Common myeloid progenitor, CD34-positive (primary cell): Measurements from ENCODE around the gene PPP2R5E.

ENCODE experiments used
- CTCF ChIA-PET: fragments of 350-600 bp; sonication (Branson Sonifier 250); formaldehyde crosslinking; loops from one replicate; lab custom pipeline; 2021; ENCODE audit warnings: antibody characterized with exemption; lab: Charles Lee
- POLR2A ChIA-PET: fragments of 350-600 bp; sonication (Branson Sonifier 250); formaldehyde crosslinking; loops from one replicate; lab custom pipeline; 2021; ENCODE audit warnings: antibody characterized with exemption; lab: Charles Lee
- DNase-seq, 3 donors: peaks; one replicate each; pipeline versions ENCODE4 v3.0.0 to v3.0.0-alpha.2; 2013
- H3K27ac ChIP-seq, 2 experiments: 1 replicate in 1 of 2; 2 replicates in 1 of 2; pipeline ENCODE4 v1.7.0; 2013; ENCODE audit warnings: inconsistent platforms in 2 of 2, low read length in 2 of 2, mild to moderate bottlenecking in 2 of 2, low read depth in 1 of 2, moderate library complexity in 1 of 2; ENCODE audit not compliant: severe bottlenecking in 2 of 2, insufficient read depth in 1 of 2, poor library complexity in 1 of 2
- H3K27me3 ChIP-seq, 5 experiments: replicated peaks in 2 of 5; 1 replicate in 3 of 5; 2 replicates in 2 of 5; pipeline versions ENCODE4 v1.6.1 to v1.7.0; 2013; ENCODE audit warnings: low read length in 4 of 5, mild to moderate bottlenecking in 2 of 5, moderate library complexity in 2 of 5, inconsistent platforms in 1 of 5; ENCODE audit not compliant: insufficient read depth in 5 of 5, control insufficient read depth in 4 of 5
- H3K36me3 ChIP-seq, 4 experiments: 1 replicate in 2 of 4; 2 replicates in 2 of 4; pipeline versions ENCODE4 v1.6.1 to v1.7.0; 2013; ENCODE audit warnings: low read length in 3 of 4, control low read depth in 1 of 4, mild to moderate bottlenecking in 1 of 4; ENCODE audit not compliant: control insufficient read depth in 4 of 4, insufficient read depth in 4 of 4
- H3K4me1 ChIP-seq, 4 experiments: 1 replicate in 3 of 4; 2 replicates in 1 of 4; pipeline versions ENCODE4 v1.6.1 to v1.7.1; 2013; ENCODE audit warnings: low read length in 3 of 4, mild to moderate bottlenecking in 3 of 4, control low read depth in 1 of 4, inconsistent platforms in 1 of 4, moderate library complexity in 1 of 4; ENCODE audit not compliant: control insufficient read depth in 4 of 4, insufficient read depth in 4 of 4; ENCODE audit errors: control extremely low read depth in 1 of 4
- H3K4me3 ChIP-seq, 7 experiments: 1 replicate in 4 of 7; 2 replicates in 3 of 7; pipeline versions ENCODE4 v1.5.1 to v1.7.0; 2013; ENCODE audit warnings: mild to moderate bottlenecking in 7 of 7, low read length in 6 of 7, moderate library complexity in 6 of 7, inconsistent platforms in 2 of 7, low read depth in 2 of 7, control low read depth in 1 of 7; ENCODE audit not compliant: insufficient read depth in 4 of 7, control insufficient read depth in 1 of 7; ENCODE audit errors: extremely low read depth in 1 of 7
- H3K9me3 ChIP-seq, 5 experiments: 1 replicate in 4 of 5; 2 replicates in 1 of 5; pipeline versions ENCODE4 v1.6.1 to v1.7.1; 2013; ENCODE audit warnings: low read length in 4 of 5, mild to moderate bottlenecking in 2 of 5, inconsistent platforms in 1 of 5, low read depth in 1 of 5, moderate library complexity in 1 of 5; ENCODE audit not compliant: control insufficient read depth in 4 of 5, insufficient read depth in 2 of 5; ENCODE audit errors: control extremely low read depth in 1 of 5
- WGBS: methylation state at CpG from one replicate; pipeline ENCODE4 v1.1.5; 2013; ENCODE audit not compliant: insufficient coverage; 5-methylcytosine and 5-hydroxymethylcytosine counted together

PPP2R5E gene

GRCh38 chr14:63357841-63358240 is 185.3 kb downstream of the PPP2R5E start:
- H3K4me3 ChIP-seq: no peak overlapping the region
- H3K4me1 ChIP-seq: no peaks in the 10 kb centered on the region
- DNase-seq: no peak
- no peaks in the 10 kb centered on the region for H3K36me3 ChIP-seq
- peaks cover 0 to 6% (median 0%) of the 10 kb centered on the region in 5 experiments for H3K27me3 ChIP-seq
- H3K9me3 ChIP-seq: peaks cover 0 to 3% (median 0%) of the 10 kb centered on the region in 5 experiments
- ChIA-PET CTCF (no interaction called here), POLR2A (no interaction called here)
- 96% methylated on average over 5 of the region's 7 CpGs for WGBS
- H3K27ac ChIP-seq: no peak overlapping the region

GRCh38 chr14:63345826-63346225 is 197.4 kb downstream of the PPP2R5E start:
- ChIA-PET POLR2A (no interaction called here), CTCF (no interaction called here)
- peaks cover 0 to 8% (median 0%) of the 10 kb centered on the region in 5 experiments for H3K27me3 ChIP-seq
- H3K4me1 ChIP-seq: no peaks in the 10 kb centered on the region
- H3K27ac ChIP-seq: no peak overlapping the region
- peaks cover 0 to 2% (median 0%) of the 10 kb centered on the region in 5 experiments for H3K9me3 ChIP-seq
- WGBS: 59% methylated on average over 3 of the region's 3 CpGs
- no peak for DNase-seq
- no peaks in the 10 kb centered on the region for H3K36me3 ChIP-seq
- no peak overlapping the region for H3K4me3 ChIP-seq

GRCh38 chr14:63344336-63344735 is 198.8 kb downstream of the PPP2R5E start:
- Histone ChIP-seq H3K4me3 (no peak overlapping the region), H3K27ac (no peak overlapping the region), H3K9me3 (peaks cover 0 to 2% (median 0%) of the 10 kb centered on the region in 5 experiments), H3K4me1 (no peaks in the 10 kb centered on the region), H3K36me3 (no peaks in the 10 kb centered on the region), H3K27me3 (peaks cover 0 to 8% (median 0%) of the 10 kb centered on the region in 5 experiments)
- ChIA-PET CTCF (no interaction called here), POLR2A (no interaction called here)
- WGBS: 85% methylated on average over 4 of the region's 4 CpGs
- no peak for DNase-seq

- ChIA-PET POLR2A (no interaction called here), CTCF (no interaction called here)
- H3K4me1 ChIP-seq: no peaks in the 10 kb centered on the region
- no CpG with 5 or more reads among the region's 1 CpG for WGBS
- H3K9me3 ChIP-seq: peaks cover 0 to 2% (median 0%) of the 10 kb centered on the region in 5 experiments
- no peak overlapping the region for H3K27ac ChIP-seq
- H3K4me3 ChIP-seq: no peak overlapping the region
- H3K27me3 ChIP-seq: peaks cover 0 to 8% (median 0%) of the 10 kb centered on the region in 5 experiments
- no peaks in the 10 kb centered on the region for H3K36me3 ChIP-seq
- no peak for DNase-seq
Observed at GRCh38 chr14:63343878-63344277, 199.3 kb downstream of the PPP2R5E start.

GRCh38 chr14:63342371-63342770 is 200.8 kb downstream of the PPP2R5E start:
- ChIA-PET POLR2A (no interaction called here), CTCF (no interaction called here)
- WGBS: 91% methylated on average over 7 of the region's 7 CpGs
- Histone ChIP-seq H3K4me3 (no peak overlapping the region), H3K9me3 (no peaks in the 10 kb centered on the region), H3K27ac (no peak overlapping the region), H3K4me1 (no peaks in the 10 kb centered on the region), H3K27me3 (peaks cover 0 to 8% (median 0%) of the 10 kb centered on the region in 5 experiments), H3K36me3 (no peaks in the 10 kb centered on the region)
- no peak for DNase-seq

- no peaks in the 10 kb centered on the region for H3K4me1 ChIP-seq
- DNase-seq: no peak
- CTCF ChIA-PET: no interaction called here
- WGBS: 100% methylated on average over 3 of the region's 6 CpGs
- H3K27ac ChIP-seq: no peak overlapping the region
- no peaks in the 10 kb centered on the region for H3K36me3 ChIP-seq
- H3K4me3 ChIP-seq: no peak overlapping the region
- H3K27me3 ChIP-seq: no peaks in the 10 kb centered on the region
- POLR2A ChIA-PET: no interaction called here
- peaks cover 0 to 2% (median 2%) of the 10 kb centered on the region in 5 experiments for H3K9me3 ChIP-seq
Observed at GRCh38 chr14:63328787-63329737, 214.1 kb downstream of the PPP2R5E start.

GRCh38 chr14:63326840-63327239 is 216.3 kb downstream of the PPP2R5E start:
- CTCF ChIA-PET: no interaction called here

More at GRCh38 chr14:63326840-63327239, 216.3 kb downstream of the PPP2R5E start:
- no peaks in the 10 kb centered on the region for H3K27me3 ChIP-seq
- no peak overlapping the region for H3K27ac ChIP-seq
- H3K4me1 ChIP-seq: no peaks in the 10 kb centered on the region
- 94% methylated on average over 5 of the region's 5 CpGs for WGBS
- no peak for DNase-seq
- H3K4me3 ChIP-seq: no peak overlapping the region
- POLR2A ChIA-PET: no interaction called here
- no peaks in the 10 kb centered on the region for H3K36me3 ChIP-seq
- peaks cover 0 to 2% (median 0%) of the 10 kb centered on the region in 5 experiments for H3K9me3 ChIP-seq
